HFF-Myc (cell line): ENCODE data around the gene IRF3.

Experiments used
- DNase-seq: peaks from one replicate; pipeline ENCODE4 v3.0.0-alpha.2; 2011; ENCODE audit warnings: low read depth; ENCODE audit errors: extremely low read depth
- H3K4me3 ChIP-seq: replicated peaks from 2 replicates; pipeline ENCODE4 v1.5.1; 2011; ENCODE audit warnings: low read depth, mild to moderate bottlenecking, control low read depth, low read length
- TF ChIP-seq, protein P1 (sequence below): IDR thresholded peaks from 2 replicates; pipeline ENCODE4 v1.5.1; 2012; ENCODE audit warnings: mild to moderate bottlenecking, low read depth, low read length, control low read depth; ENCODE audit errors: missing control alignments

The IRF3 gene

DNA sequence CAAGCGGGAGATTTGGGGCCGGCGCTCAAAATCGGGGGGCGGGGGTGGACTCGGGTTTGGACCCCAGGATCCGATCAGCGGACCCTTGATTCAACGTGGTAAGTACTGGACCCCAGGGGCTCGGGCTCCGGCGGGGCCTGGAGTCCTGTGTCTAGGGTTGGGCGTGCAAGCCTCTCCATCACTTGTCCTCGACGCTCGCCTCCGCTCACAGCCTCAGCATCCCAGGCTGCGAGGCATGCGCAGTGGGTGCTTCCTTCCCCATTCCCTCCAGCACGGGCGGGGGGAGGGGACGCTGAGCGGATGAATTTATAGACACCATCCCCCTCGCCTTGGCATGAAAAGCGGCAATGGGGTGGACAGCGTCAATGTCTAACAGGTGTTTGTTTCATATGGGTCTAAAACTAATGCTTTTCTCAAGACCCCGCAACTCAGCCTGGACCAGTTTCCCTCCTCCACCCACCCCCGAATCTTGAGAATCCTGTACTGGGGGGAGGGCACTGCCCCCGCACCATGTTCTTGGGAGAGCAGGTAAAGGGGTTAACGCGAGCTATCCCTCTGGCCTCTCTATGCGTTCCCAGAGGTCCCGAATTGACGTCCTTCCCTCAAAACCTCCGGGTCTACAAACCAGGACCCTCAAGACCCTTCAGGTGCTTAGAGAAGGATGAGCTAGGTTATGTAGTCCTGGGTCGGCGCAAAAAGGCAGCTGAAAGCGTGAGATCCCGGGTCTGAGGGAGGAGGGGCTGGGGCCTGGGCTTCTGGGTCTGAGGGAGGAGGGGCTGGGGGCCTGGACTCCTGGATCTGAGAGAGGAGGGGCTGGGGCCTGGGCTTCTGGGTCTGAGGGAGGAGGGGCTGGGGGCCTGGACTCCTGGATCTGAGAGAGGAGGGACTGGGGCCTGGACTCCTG, 25.8 kb upstream of the IRF3 start:
- peak overlapping the region; percentile 42 for H3K4me3 ChIP-seq
- TF ChIP-seq, protein P1, sequence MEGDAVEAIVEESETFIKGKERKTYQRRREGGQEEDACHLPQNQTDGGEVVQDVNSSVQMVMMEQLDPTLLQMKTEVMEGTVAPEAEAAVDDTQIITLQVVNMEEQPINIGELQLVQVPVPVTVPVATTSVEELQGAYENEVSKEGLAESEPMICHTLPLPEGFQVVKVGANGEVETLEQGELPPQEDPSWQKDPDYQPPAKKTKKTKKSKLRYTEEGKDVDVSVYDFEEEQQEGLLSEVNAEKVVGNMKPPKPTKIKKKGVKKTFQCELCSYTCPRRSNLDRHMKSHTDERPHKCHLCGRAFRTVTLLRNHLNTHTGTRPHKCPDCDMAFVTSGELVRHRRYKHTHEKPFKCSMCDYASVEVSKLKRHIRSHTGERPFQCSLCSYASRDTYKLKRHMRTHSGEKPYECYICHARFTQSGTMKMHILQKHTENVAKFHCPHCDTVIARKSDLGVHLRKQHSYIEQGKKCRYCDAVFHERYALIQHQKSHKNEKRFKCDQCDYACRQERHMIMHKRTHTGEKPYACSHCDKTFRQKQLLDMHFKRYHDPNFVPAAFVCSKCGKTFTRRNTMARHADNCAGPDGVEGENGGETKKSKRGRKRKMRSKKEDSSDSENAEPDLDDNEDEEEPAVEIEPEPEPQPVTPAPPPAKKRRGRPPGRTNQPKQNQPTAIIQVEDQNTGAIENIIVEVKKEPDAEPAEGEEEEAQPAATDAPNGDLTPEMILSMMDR, result no peak
- DNase-seq, result no peak

DNA sequence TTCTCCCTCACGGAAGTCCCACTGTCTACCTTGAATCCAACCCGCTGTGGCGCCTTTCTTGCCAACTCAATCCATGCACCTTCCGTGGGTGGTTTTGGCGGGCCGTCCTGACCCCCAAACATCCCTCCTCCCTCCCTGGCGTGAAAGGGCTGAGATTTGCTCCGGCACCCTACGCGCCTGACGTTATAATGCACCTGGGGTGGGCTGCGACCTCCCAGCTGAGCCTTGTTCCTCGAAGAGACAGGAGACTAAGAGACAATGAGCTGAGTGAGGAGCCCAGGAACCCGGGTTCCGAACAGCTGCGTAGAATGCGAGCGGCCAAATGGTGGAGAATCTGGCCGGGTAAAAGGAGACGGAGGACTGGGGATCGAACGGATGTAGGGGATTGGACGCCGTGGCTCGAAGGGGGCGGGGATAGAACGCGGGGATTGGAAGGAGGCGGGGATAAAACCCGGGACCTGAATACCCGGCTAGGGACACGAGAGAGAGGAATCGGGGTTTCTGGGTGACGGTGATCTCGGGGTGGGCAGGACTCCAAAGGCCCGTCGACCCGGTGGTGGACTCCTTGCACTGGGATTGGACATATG, 25.1 kb upstream of the IRF3 start, which contains the start of gene CPT1C:
Gene CPT1C, plus strand, starts transcription at position 461 of the 587 bp plus-strand sequence. CDS start 1,137 bp downstream, outside the sequence.
- TF ChIP-seq, protein P1, result no peak
- no peak for DNase-seq
- H3K4me3 ChIP-seq, result peak within 1 kb of the TSS; percentile 42

DNA sequence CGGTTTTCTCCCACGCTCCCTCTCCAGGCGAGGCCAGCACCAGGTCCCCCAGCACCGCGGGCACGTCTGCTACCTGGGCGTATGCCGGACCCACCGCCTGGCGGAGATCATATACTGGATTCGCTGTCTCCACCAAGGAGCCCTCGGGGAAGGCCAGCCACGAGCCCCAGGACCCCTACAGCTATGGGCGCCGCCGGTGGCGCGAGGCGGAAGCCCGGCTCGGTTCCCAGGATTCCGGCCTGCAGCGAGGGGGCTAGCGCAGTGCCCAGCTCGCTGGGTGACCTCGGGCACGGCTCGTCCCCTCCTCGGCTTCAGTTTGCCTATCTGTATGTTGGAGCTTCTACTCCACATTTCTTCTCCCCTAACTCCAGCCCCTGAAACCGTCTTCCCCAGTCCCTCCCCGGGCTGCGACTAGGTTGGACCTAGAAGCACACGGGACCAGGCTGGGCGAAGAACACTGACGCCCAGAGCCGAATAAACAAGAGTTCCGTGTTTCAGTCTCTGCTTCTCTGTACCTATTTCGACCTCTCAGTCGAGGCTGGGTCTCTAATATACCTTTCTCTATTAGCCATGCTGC, 24.5 kb upstream of the IRF3 start:
- peak overlapping the region; percentile 42 for H3K4me3 ChIP-seq
- TF ChIP-seq, protein P1, result no peak
- no peak for DNase-seq

DNA sequence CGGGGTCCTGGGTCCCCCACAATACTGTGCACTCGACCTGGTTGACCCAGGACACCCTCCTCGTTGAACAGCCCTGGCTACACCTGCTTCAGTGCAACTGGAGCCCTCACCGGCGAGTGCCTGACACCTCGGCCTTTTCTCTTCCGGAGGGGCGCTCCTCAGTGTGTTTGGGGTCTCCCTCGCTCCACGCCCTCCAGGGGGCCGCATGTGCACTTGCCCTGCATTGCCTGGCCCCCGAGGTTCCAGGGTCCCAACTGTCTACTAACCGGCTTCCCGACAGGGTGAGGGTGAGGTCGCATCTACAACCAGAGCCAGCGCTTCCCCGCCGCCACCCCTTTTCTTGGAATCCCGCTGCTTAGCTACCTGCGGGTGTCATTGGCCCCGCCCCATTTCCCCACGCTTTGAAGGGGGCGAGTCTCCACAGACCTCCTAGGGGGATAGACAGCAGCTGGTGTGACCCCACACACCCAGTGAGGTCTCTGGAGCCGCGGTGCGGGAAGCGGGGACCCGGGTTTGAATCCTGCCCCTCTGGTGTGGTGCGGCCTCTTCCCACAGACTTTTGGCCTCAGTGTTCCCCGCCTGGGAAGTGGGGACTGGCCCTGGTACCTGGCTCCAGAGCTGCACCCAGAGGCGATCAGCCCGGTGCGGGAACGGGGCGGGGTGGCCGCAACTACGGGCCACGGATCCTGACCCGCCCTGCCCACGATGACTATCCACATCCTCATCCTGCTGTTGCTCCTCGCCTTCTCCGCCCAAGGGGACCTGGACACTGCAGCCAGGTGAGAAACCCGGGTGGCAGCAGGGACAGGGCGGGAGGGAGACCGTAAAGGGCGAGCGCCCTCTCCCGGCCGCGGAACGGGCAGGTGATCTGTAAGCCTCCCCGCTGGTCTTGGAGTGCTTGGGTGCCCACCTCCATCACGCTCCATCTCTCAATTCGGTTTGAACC, 23.7 kb upstream of the IRF3 start, which contains the start of gene ADM5:
Gene ADM5, plus strand, starts transcription at position 462 of the 946 bp plus-strand sequence. Its CDS starts 244 bp downstream, at position 706.
- no peak for DNase-seq
- H3K4me3 ChIP-seq, result peak within 1 kb of the TSS; percentile 42
- TF ChIP-seq, protein P1, result peak; percentile 57

DNA sequence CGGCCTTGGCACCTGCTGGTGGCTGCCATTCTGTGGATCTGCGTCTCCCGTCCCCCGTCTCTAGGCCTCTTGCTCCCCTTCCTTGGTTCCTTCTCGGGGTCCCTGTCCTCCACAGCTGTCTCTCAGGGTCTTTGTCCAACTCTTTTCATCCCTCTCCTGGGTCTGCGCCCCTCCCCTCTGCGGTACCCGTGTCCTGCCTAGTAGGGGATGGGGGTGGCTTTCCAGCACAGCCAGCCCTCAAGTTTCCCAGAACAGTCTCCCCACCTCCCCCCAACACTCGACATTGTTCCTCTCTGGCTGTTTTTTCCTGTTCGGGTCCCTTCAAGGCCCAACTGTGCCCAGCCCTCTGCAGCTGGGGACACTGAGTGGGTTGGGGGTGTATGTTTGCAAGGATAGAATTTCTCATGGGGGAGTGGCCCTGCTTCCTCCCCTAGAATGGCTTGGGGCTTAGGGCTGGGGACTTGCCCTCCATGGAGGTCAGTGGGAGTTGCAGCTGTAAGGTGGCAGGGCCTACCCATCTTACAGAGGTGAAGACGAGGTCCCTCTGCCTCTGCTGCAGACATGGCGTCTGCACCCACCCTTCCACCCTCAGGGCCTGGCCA, 23.0 kb upstream of the IRF3 start:
- TF ChIP-seq, protein P1, result no peak
- no peak for DNase-seq
- no peak overlapping the region for H3K4me3 ChIP-seq
